B cell (primary cell): ENCODE measurements around the gene FBXW5. TPM values are rescaled to one million over a fixed set of nuclear protein-coding genes. Genes with fewer than 3 reads are reported as not detected.

Source experiments
- ATAC-seq: fragments of 200-7000 bp; cut with Tn5 transposase; one replicate; pipeline ENCODE4 v1.10.0; 2021; ENCODE audit warnings: low read depth, mild to moderate bottlenecking, moderate number of reproducible peaks, moderate library complexity
- CTCF ChIA-PET: fragments of 350-600 bp; sonication (Branson Sonifier 250); formaldehyde crosslinking; loops from one replicate; lab custom pipeline; 2021; ENCODE audit warnings: antibody characterized with exemption, inconsistent platforms; lab: Charles Lee
- POLR2A ChIA-PET: fragments of 350-600 bp; sonication (Branson Sonifier 250); formaldehyde crosslinking; loops from one replicate; lab custom pipeline; 2021; ENCODE audit warnings: antibody characterized with exemption; lab: Charles Lee
- DNase-seq: peaks from one replicate; pipeline ENCODE4 v3.0.0; 2013
- H2AFZ ChIP-seq: 2 replicates; pipeline ENCODE4 v1.6.1; 2012; ENCODE audit warnings: mild to moderate bottlenecking, low read depth, low read length; ENCODE audit not compliant: insufficient read depth, poor library complexity, severe bottlenecking
- H3K27ac ChIP-seq, 2 donors: 1 replicate in 1 of 2; 2 replicates in 1 of 2; pipeline ENCODE4 v1.5.1; 2012 to 2013; ENCODE audit warnings: low read length in 2 of 2, mild to moderate bottlenecking in 2 of 2, moderate library complexity in 1 of 2
- H3K27me3 ChIP-seq, 4 experiments: fragments of 200-600 bp in 1 of 4; sonication (generic) in 1 of 4; replicated peaks in 1 of 4; 1 replicate in 2 of 4; 2 replicates in 2 of 4; pipeline versions ENCODE4 v1.6.1 to v1.7.0; 2013 to 2016; ENCODE audit warnings: low read length in 3 of 4, mild to moderate bottlenecking in 2 of 4, mixed read lengths in 1 of 4, moderate library complexity in 1 of 4; ENCODE audit not compliant: insufficient read depth in 4 of 4, control insufficient read depth in 3 of 4; ENCODE audit errors: control extremely low read depth in 1 of 4
- H3K36me3 ChIP-seq, 2 experiments: replicated peaks in 1 of 2; 1 replicate in 1 of 2; 2 replicates in 1 of 2; pipeline versions ENCODE4 v1.6.1 to v1.7.1; 2013; ENCODE audit warnings: low read length in 1 of 2; ENCODE audit not compliant: insufficient read depth in 2 of 2, control insufficient read depth in 1 of 2; ENCODE audit errors: control extremely low read depth in 1 of 2, extremely low read depth in 1 of 2
- H3K4me1 ChIP-seq, 2 donors: fragments of 200-600 bp in 1 of 2; sonication (generic) in 1 of 2; 1 replicate in 1 of 2; 2 replicates in 1 of 2; pipeline versions ENCODE4 v1.5.1 to v1.6.1; 2013 to 2017; ENCODE audit warnings: low read length in 2 of 2; ENCODE audit not compliant: control insufficient read depth in 2 of 2, insufficient read depth in 2 of 2
- H3K4me2 ChIP-seq: replicated peaks from 2 replicates; pipeline ENCODE3; 2012; ENCODE audit warnings: mild to moderate bottlenecking, low read depth, low read length; ENCODE audit not compliant: poor library complexity, severe bottlenecking
- H3K4me3 ChIP-seq, 5 experiments: fragments of 200-600 bp in 1 of 5; sonication (generic) in 1 of 5; 1 replicate in 3 of 5; 2 replicates in 2 of 5; pipeline versions ENCODE4 v1.5.1 to v1.7.0; 2011 to 2016; ENCODE audit warnings: low read length in 4 of 5, mild to moderate bottlenecking in 4 of 5, low read depth in 2 of 5, control low read depth in 1 of 5, moderate library complexity in 1 of 5; ENCODE audit not compliant: insufficient read depth in 1 of 5; ENCODE audit errors: control extremely low read depth in 1 of 5, extremely low read depth in 1 of 5
- H3K79me2 ChIP-seq: fragments of 200-600 bp; sonication (generic); one replicate; pipeline ENCODE4 v1.6.0; 2016; ENCODE audit warnings: low read length; ENCODE audit not compliant: control insufficient read depth, insufficient read depth
- H3K9ac ChIP-seq: fragments of 200-600 bp; sonication (generic); 2 replicates; pipeline ENCODE4 v1.6.1; 2017; ENCODE audit warnings: mild to moderate bottlenecking, low read length, moderate library complexity
- H3K9me3 ChIP-seq, 3 donors: one replicate each; pipeline versions ENCODE4 v1.6.1 to v1.7.1; 2013; ENCODE audit warnings: low read length in 2 of 3; ENCODE audit not compliant: control insufficient read depth in 2 of 3, insufficient read depth in 1 of 3; ENCODE audit errors: control extremely low read depth in 1 of 3
- H4K20me1 ChIP-seq: 2 replicates; pipeline ENCODE4 v1.6.0; 2012; ENCODE audit warnings: mild to moderate bottlenecking, low read length; ENCODE audit not compliant: insufficient read depth, control insufficient read depth, poor library complexity, severe bottlenecking
- H3K27ac Mint-ChIP-seq: one replicate; pipeline ENCODE4 v1.8.0; 2021; ENCODE audit warnings: mixed read lengths
- H3K27me3 Mint-ChIP-seq: one replicate; pipeline ENCODE4 v1.8.0; 2021; ENCODE audit warnings: mixed read lengths
- H3K4me1 Mint-ChIP-seq: one replicate; pipeline ENCODE4 v1.8.0; 2021; ENCODE audit warnings: mixed read lengths
- H3K4me3 Mint-ChIP-seq: one replicate; pipeline ENCODE4 v1.8.0; 2021; ENCODE audit warnings: mixed read lengths
- H3K9me3 Mint-ChIP-seq: one replicate; pipeline ENCODE4 v1.8.0; 2022; ENCODE audit warnings: mixed read lengths; ENCODE audit not compliant: insufficient read depth
- EZH2 ChIP-seq: IDR thresholded peaks from 2 replicates; pipeline ENCODE4 v1.6.1; 2012; ENCODE audit warnings: borderline replicate concordance, low read depth, mild to moderate bottlenecking, moderate library complexity, low read length; ENCODE audit not compliant: insufficient read depth, poor library complexity, severe bottlenecking
- WGBS: methylation state at CpG from one replicate; pipeline ENCODE4 v1.1.5; 2013; ENCODE audit warnings: missing lambda C conversion rate; ENCODE audit not compliant: insufficient coverage; 5-methylcytosine and 5-hydroxymethylcytosine counted together
- intact Hi-C: fragments of 100-400 bp; cut with micrococcal nuclease; formaldehyde crosslinking; loops from one replicate; pipeline ENCODE4 v1.10.0; 2022
- polyA plus RNA-seq: library from polyadenylated mRNA; depleted of rRNA; stranded (reverse); fragments of >200 nt; gene quantifications from 2 replicates; pipeline ENCODE4 v1.2.3, GENCODE V29; 2012
- total RNA-seq, 2 donors: library from RNA; stranded (reverse); fragments of 120-200 nt in 1 of 2; gene quantifications; 1 replicate in 1 of 2; 2 replicates in 1 of 2; pipeline versions ENCODE4 v1.2.3 to v1.2.4, GENCODE V29; 2013 to 2022
- TF ChIP-seq, protein P1 (sequence below): fragments of 200-600 bp; IDR thresholded peaks from one replicate; pipeline ENCODE4 v1.8.0; 2022; ENCODE audit warnings: antibody characterized with exemption, mild to moderate bottlenecking

The FBXW5 gene
- total and polyA plus RNA-seq, 2 donors (not counting 1 experiment from before 2014, with no cell fraction given): 99.6 to 195 TPM

DNA sequence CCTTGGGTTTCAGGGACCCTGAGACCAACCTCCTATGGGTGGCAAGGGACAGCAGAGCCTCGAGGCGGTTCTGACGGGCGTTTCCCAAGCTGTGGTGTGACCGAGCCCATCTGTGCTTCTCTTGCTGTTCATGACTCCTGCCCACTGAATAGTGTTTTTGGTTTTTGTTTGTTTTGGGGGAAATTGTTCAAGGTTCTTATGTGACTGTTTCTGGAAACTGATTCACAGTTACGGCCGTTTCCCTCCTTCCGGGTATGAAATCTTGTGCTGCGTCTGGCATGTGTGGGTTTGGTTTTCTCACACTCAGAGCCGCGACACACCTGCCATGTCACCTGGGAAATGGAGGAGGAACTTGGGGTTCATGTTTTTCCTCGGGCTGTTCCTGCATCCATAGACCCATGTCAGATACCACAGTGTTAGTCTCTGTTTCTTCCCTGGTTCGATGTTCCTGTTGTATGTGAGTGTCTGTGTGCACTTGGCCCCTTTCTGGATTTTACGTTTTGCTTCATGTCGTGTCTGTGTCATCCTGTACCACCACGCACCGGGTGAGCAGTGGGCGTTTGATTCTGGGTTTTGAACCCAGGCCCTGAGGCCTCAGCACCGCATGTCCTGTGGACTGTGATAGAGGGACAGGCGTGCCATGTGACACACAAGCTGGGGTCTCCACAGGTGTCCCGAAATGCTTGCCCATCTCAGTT is 28.8 kb downstream of the FBXW5 start:
- Histone ChIP-seq H2AFZ (no peak overlapping the region), H3K36me3 (peaks cover 6 to 62% of the 10 kb centered on the region in 2 experiments), H3K4me1 (no peaks in the 10 kb centered on the region), H3K27ac (no peak overlapping the region), H3K9ac (no peak overlapping the region), H4K20me1 (peaks cover 34% of the 10 kb centered on the region), H3K27me3 (no peaks in the 10 kb centered on the region), H3K79me2 (peaks cover 44% of the 10 kb centered on the region), H3K4me3 (no peak overlapping the region), H3K4me2 (no peak overlapping the region), H3K9me3 (no peaks in the 10 kb centered on the region)
- no peak overlapping the region for H3K4me3 Mint-ChIP-seq
- TF ChIP-seq, protein P1, sequence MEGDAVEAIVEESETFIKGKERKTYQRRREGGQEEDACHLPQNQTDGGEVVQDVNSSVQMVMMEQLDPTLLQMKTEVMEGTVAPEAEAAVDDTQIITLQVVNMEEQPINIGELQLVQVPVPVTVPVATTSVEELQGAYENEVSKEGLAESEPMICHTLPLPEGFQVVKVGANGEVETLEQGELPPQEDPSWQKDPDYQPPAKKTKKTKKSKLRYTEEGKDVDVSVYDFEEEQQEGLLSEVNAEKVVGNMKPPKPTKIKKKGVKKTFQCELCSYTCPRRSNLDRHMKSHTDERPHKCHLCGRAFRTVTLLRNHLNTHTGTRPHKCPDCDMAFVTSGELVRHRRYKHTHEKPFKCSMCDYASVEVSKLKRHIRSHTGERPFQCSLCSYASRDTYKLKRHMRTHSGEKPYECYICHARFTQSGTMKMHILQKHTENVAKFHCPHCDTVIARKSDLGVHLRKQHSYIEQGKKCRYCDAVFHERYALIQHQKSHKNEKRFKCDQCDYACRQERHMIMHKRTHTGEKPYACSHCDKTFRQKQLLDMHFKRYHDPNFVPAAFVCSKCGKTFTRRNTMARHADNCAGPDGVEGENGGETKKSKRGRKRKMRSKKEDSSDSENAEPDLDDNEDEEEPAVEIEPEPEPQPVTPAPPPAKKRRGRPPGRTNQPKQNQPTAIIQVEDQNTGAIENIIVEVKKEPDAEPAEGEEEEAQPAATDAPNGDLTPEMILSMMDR: no peak
- no peak for TF ChIP-seq EZH2
- no peaks in the 10 kb centered on the region for H3K4me1 Mint-ChIP-seq
- WGBS: 97% methylated on average over 17 of the region's 21 CpGs
- ATAC-seq (no peak), DNase-seq (no peak)
- H3K27ac Mint-ChIP-seq: no peak overlapping the region
- ChIA-PET CTCF (no interaction called here), POLR2A (interaction anchor here (0.5 kb wide), 1 partner anchor 288 kb away, joined by 3 read pairs; no protein-coding TSS in a partner anchor)
- intact Hi-C loops: no loop called here
- H3K27me3 Mint-ChIP-seq: no peaks in the 10 kb centered on the region
- H3K9me3 Mint-ChIP-seq: no peaks in the 10 kb centered on the region

DNA sequence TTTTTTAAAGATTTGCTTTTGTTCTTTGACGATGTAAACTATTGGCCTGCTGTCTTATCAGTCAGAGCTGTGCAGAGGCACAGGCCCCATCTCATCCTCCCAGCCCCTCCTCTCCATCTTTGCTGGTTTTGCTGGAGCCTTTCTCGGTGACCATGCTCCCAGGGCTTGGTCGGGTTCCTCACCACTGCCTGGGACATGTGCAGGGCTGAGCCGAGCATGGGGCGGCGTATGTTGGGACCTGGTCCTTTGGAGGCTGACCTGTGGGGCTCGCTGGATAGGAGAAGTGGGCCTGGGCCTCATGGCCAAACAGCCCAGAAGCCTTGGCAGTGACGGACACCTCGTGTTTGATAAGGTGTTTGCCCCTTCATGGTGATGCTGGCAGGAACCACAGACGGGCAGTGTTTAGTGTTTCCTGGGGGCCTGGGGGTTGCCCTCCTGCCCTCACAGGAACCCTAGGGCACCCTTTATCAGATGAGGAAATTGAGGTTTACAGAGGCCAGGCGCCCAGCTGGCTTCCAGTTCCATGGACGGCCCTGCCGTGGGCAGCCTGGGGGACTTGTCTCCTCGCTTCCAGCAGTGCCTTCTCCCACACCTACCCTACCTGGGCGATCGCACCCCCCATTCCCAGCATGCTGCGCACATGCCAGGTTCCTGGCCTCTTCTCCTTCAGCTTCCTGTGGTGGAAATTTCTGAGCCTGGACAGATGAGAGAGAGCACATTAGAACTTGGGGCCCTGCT is 30.7 kb downstream of the FBXW5 start:
- TF ChIP-seq, protein P1: no peak
- TF ChIP-seq EZH2: no peak
- no peak overlapping the region for H3K27ac Mint-ChIP-seq

More for the DNA sequence above, 30.7 kb downstream of the FBXW5 start:
- Mint-ChIP-seq H3K27me3 (no peaks in the 10 kb centered on the region), H3K4me3 (no peak overlapping the region), H3K4me1 (no peaks in the 10 kb centered on the region), H3K9me3 (no peaks in the 10 kb centered on the region)
- peaks cover 23% of the 10 kb centered on the region for H4K20me1 ChIP-seq
- H3K27ac ChIP-seq: no peak overlapping the region
- 94% methylated on average over 15 of the region's 17 CpGs for WGBS
- no peak overlapping the region for H3K9ac ChIP-seq
- H2AFZ ChIP-seq: no peak overlapping the region
- no peak overlapping the region for H3K4me3 ChIP-seq
- H3K27me3 ChIP-seq: no peaks in the 10 kb centered on the region
- H3K79me2 ChIP-seq: peaks cover 33% of the 10 kb centered on the region
- H3K36me3 ChIP-seq: peaks cover 6 to 64% of the 10 kb centered on the region in 2 experiments
- H3K9me3 ChIP-seq: no peaks in the 10 kb centered on the region
- ChIA-PET POLR2A (no interaction called here), CTCF (no interaction called here)
- DNase-seq: no peak
- H3K4me1 ChIP-seq: no peaks in the 10 kb centered on the region
- intact Hi-C loops: no loop called here
- H3K4me2 ChIP-seq: no peak overlapping the region
- no peak for ATAC-seq
